ENCODE results near the gene PPHLN1. TPM values are rescaled to one million over a fixed set of nuclear protein-coding genes. Genes with fewer than 3 reads are reported as not detected.
A peak's percentile ranks its signal among the peaks of the same experiment; 100 is the strongest.

The PPHLN1 gene
- total RNA-seq, 1 donor from 2014 or later, result 65.3 TPM

DNA sequence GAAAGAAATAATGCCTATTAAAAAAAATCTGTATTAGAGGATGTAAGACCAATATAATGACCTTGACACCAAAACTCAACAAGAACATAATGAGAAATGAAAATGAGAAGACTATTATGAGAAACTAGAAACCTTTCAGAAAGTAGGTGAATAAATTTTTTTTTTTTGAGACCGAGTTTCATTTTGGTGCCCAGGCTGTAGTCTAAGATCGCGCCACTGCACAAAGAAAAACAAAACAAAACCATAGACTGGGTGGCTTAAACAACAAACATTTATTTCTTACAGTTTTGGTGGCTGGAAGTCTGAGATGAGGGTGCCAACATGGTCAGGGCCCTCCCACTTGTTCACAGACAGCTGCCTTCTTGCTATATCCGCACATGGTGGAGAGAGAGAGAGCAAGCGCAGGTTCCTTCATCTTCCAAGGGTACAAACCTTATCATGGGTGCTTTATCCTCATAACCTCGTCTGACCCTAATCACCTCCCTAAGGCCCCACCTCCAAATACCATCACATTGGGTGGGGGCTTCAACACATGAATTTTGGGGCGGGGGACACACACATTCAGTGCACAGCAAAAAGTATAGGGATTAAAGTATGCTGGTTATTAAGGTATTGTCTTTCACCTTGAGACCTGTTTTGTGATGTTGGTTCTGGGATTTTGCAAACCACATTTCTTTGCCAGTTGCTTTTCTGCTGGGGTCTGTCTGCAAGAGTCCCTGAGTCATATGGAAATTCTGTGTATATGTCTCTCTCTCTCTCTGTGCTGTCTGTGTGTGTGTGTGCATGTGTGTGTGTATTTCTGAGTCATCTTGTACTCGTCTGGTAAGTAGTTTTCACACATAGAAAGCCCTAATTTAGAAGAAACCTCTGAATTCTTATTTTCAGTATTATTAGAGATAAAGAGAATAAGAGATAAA, 26.3 kb upstream of the PPHLN1 start:
- H3K36me3 ChIP-seq (ENCODE audit: insufficient read depth, low read length), result no peaks in the 10 kb centered on the region
- Mint-ChIP-seq H3K4me3 (ENCODE audit: unreplicated experiment) (no peak overlapping the region), H3K4me1 (ENCODE audit: low read depth, unreplicated experiment) (peaks cover 9% of the 10 kb centered on the region), H3K36me3 (ENCODE audit: low read depth, unreplicated experiment) (peaks cover 5% of the 10 kb centered on the region), H3K27ac (ENCODE audit: unreplicated experiment) (peak overlapping the region; percentile 91), H3K9me3 (ENCODE audit: unreplicated experiment) (no peaks in the 10 kb centered on the region), H3K27me3 (ENCODE audit: low read depth, unreplicated experiment) (no peaks in the 10 kb centered on the region)
- peak; percentile 78 for DNase-seq (ENCODE audit: low read depth)
- FAIRE-seq, result no peak
- TF ChIP-seq, protein P1, sequence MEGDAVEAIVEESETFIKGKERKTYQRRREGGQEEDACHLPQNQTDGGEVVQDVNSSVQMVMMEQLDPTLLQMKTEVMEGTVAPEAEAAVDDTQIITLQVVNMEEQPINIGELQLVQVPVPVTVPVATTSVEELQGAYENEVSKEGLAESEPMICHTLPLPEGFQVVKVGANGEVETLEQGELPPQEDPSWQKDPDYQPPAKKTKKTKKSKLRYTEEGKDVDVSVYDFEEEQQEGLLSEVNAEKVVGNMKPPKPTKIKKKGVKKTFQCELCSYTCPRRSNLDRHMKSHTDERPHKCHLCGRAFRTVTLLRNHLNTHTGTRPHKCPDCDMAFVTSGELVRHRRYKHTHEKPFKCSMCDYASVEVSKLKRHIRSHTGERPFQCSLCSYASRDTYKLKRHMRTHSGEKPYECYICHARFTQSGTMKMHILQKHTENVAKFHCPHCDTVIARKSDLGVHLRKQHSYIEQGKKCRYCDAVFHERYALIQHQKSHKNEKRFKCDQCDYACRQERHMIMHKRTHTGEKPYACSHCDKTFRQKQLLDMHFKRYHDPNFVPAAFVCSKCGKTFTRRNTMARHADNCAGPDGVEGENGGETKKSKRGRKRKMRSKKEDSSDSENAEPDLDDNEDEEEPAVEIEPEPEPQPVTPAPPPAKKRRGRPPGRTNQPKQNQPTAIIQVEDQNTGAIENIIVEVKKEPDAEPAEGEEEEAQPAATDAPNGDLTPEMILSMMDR (IDR thresholded peaks at IDR 0.05; ENCODE audit: insufficient read depth, low read depth, low read length), result no peak
- no peak for TF ChIP-seq EZH2 (IDR thresholded peaks at IDR 0.05; ENCODE audit: insufficient read depth, low read length)
- H3K79me2 ChIP-seq (ENCODE audit: insufficient read depth, low read length), result no peaks in the 10 kb centered on the region
- no peak overlapping the region for H3K4me3 ChIP-seq (ENCODE audit: insufficient read depth, low read depth, low read length)
- no peak overlapping the region for H3K9ac ChIP-seq (ENCODE audit: low read length)
- no peaks in the 10 kb centered on the region for H4K20me1 ChIP-seq (ENCODE audit: insufficient read depth, low read length)
- no peaks in the 10 kb centered on the region for H3K27me3 ChIP-seq (ENCODE audit: insufficient read depth, low read length)
- no peak overlapping the region for H3K27ac ChIP-seq (ENCODE audit: low read depth, low read length)
- no peaks in the 10 kb centered on the region for H3K4me1 ChIP-seq (ENCODE audit: insufficient read depth, low read length)
- H2AFZ ChIP-seq (ENCODE audit: low read depth, low read length), result no peak overlapping the region
- H3K4me2 ChIP-seq (ENCODE audit: low read length), result no peak overlapping the region
- no peaks in the 10 kb centered on the region for H3K9me3 ChIP-seq (ENCODE audit: insufficient read depth, low read depth, low read length)

DNA sequence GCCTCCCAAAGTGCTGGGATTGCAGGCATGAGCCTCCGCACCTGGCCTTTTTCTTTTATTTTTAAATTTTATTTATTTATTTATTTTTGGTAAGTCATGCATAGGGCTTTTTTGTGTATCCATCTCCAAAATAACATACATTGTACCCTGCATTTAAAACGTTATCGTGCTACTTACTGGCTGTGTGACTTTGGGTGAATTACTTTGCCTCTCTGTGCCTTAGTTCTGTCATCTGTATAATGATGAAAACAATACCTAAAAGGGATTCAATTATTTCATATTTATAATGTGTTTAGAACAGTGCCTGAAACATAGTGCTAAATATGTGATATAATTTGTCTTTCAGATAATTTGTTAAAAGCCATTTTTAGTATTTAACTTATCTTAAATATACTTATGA, 19.7 kb upstream of the PPHLN1 start:
- Mint-ChIP-seq H3K36me3 (ENCODE audit: low read depth, unreplicated experiment) (peaks cover 7% of the 10 kb centered on the region), H3K27me3 (ENCODE audit: low read depth, unreplicated experiment) (no peaks in the 10 kb centered on the region), H3K27ac (ENCODE audit: unreplicated experiment) (no peak overlapping the region), H3K4me1 (ENCODE audit: low read depth, unreplicated experiment) (no peaks in the 10 kb centered on the region), H3K9me3 (ENCODE audit: unreplicated experiment) (no peaks in the 10 kb centered on the region), H3K4me3 (ENCODE audit: unreplicated experiment) (no peak overlapping the region)
- H3K4me3 ChIP-seq (ENCODE audit: insufficient read depth, low read depth, low read length), result no peak overlapping the region
- TF ChIP-seq EZH2 (IDR thresholded peaks at IDR 0.05; ENCODE audit: insufficient read depth, low read length), result no peak
- TF ChIP-seq, protein P1 (IDR thresholded peaks at IDR 0.05; ENCODE audit: insufficient read depth, low read depth, low read length), result no peak
- no peak overlapping the region for H2AFZ ChIP-seq (ENCODE audit: low read depth, low read length)
- no peak overlapping the region for H3K27ac ChIP-seq (ENCODE audit: low read depth, low read length)
- no peaks in the 10 kb centered on the region for H3K79me2 ChIP-seq (ENCODE audit: insufficient read depth, low read length)
- H3K27me3 ChIP-seq (ENCODE audit: insufficient read depth, low read length), result no peaks in the 10 kb centered on the region
- DNase-seq (ENCODE audit: low read depth), result no peak
- no peak overlapping the region for H3K4me2 ChIP-seq (ENCODE audit: low read length)
- H3K4me1 ChIP-seq (ENCODE audit: insufficient read depth, low read length), result no peaks in the 10 kb centered on the region
- no peaks in the 10 kb centered on the region for H3K36me3 ChIP-seq (ENCODE audit: insufficient read depth, low read length)
- H4K20me1 ChIP-seq (ENCODE audit: insufficient read depth, low read length), result no peaks in the 10 kb centered on the region
- FAIRE-seq, result no peak
- no peak overlapping the region for H3K9ac ChIP-seq (ENCODE audit: low read length)
- no peaks in the 10 kb centered on the region for H3K9me3 ChIP-seq (ENCODE audit: insufficient read depth, low read depth, low read length)

DNA sequence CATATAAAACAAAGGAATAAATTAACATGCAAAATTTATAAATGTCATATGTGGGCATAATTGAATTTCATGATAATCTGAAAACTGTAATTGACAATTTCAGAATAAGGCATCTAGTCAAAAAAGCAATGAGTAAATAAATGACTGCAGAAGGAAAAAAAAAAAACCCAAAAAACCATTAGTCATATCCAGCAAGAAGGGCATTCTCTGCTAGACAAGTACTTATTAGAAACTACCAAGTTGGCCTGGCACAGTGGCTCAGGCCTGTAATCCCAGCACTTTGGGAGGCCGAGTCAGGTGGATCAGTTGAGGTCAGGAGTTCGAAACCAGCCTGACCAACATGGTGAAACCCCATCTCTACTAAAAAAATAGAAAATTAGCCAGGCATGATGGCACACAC, 17.6 kb upstream of the PPHLN1 start:
- Mint-ChIP-seq H3K36me3 (ENCODE audit: low read depth, unreplicated experiment) (peaks cover 2% of the 10 kb centered on the region), H3K4me3 (ENCODE audit: unreplicated experiment) (no peak overlapping the region), H3K9me3 (ENCODE audit: unreplicated experiment) (no peaks in the 10 kb centered on the region), H3K27ac (ENCODE audit: unreplicated experiment) (no peak overlapping the region), H3K27me3 (ENCODE audit: low read depth, unreplicated experiment) (no peaks in the 10 kb centered on the region), H3K4me1 (ENCODE audit: low read depth, unreplicated experiment) (no peaks in the 10 kb centered on the region)
- H3K36me3 ChIP-seq (ENCODE audit: insufficient read depth, low read length), result peaks cover 3% of the 10 kb centered on the region
- no peak for FAIRE-seq
- TF ChIP-seq, protein P1 (IDR thresholded peaks at IDR 0.05; ENCODE audit: insufficient read depth, low read depth, low read length), result no peak
- TF ChIP-seq EZH2 (IDR thresholded peaks at IDR 0.05; ENCODE audit: insufficient read depth, low read length), result no peak
- H3K4me3 ChIP-seq (ENCODE audit: insufficient read depth, low read depth, low read length), result no peak overlapping the region
- no peaks in the 10 kb centered on the region for H4K20me1 ChIP-seq (ENCODE audit: insufficient read depth, low read length)
- no peaks in the 10 kb centered on the region for H3K27me3 ChIP-seq (ENCODE audit: insufficient read depth, low read length)
- H3K4me2 ChIP-seq (ENCODE audit: low read length), result no peak overlapping the region
- H3K4me1 ChIP-seq (ENCODE audit: insufficient read depth, low read length), result no peaks in the 10 kb centered on the region
- no peak overlapping the region for H2AFZ ChIP-seq (ENCODE audit: low read depth, low read length)
- no peak for DNase-seq (ENCODE audit: low read depth)
- no peak overlapping the region for H3K9ac ChIP-seq (ENCODE audit: low read length)
- H3K27ac ChIP-seq (ENCODE audit: low read depth, low read length), result no peak overlapping the region
- no peaks in the 10 kb centered on the region for H3K9me3 ChIP-seq (ENCODE audit: insufficient read depth, low read depth, low read length)
- H3K79me2 ChIP-seq (ENCODE audit: insufficient read depth, low read length), result no peaks in the 10 kb centered on the region
